HT-29 (cell line): ENCODE measurements around the gene ONECUT2. TPM values are rescaled to one million over a fixed set of nuclear protein-coding genes. Genes with fewer than 3 reads are reported as not detected.
"Not testable (repeated sequence)": the region's sequence is repeated elsewhere in the genome, so short reads cannot be mapped to it uniquely, and the experiment has no call there.

Source experiments
- DNase-seq: peaks from one replicate; pipeline ENCODE4 v3.0.0-alpha.2; 2015; ENCODE audit warnings: low spot score
- total RNA-seq: library from RNA; depleted of rRNA; stranded (reverse); fragments of >200 nt; shearing (Covaris generic); gene quantifications from 2 replicates; pipeline ENCODE4 v1.2.3, GENCODE V29; 2014; rRNA removed

Gene ONECUT2
- 6.6 and 8.6 TPM in 2 replicates for total RNA-seq

DNA sequence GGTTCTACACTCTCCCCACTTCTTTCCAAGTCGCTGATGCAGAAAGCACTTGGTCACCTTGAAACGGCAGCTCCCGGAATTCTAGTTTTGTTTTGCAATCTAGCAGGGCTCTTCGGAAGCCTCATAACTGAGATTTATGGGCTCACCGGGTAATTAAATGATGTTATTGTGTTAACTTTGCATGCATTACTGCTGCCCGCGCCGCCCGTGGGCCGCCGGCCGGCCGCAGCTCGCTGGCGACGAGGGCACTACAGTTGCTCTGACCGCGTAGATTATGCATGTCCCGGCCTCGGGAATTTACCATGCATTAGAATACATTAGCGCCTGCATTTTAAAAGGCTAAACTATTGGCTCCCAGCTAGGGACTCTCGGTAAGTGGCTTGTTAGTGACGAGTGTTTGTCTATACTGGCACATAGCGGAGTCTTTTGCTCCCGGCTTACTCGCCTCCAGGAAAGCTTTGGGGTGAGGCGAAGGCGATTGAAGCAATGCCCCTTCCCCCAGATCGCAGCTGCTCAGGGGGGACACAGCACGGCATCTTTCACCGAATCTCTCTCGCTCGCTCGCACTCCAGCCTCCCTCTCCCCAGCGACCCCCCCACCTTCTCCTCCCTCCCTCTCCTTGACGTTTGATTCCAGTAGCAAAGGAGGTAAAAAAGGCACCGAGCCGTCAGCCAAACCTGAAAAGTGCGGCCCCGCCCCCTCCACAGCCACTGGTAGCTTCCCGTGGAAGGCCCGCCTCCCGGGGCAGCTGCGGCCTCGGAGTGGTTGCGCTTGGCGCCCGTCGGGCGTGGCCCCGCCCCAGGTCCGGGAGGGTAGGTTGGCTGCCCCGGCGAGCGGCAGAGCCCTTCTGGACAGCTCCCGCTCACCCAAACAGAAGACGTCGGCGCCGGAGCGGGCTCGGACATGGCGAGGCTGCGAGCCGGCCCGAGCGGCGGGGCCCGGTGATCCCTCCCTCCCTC is at the start of gene ONECUT2:
Gene ONECUT2 (plus strand): TSS at position 839 of the 959 bp plus-strand sequence. CDS start 343 bp downstream, outside the sequence.
- DNase-seq: peak; percentile 92

DNA sequence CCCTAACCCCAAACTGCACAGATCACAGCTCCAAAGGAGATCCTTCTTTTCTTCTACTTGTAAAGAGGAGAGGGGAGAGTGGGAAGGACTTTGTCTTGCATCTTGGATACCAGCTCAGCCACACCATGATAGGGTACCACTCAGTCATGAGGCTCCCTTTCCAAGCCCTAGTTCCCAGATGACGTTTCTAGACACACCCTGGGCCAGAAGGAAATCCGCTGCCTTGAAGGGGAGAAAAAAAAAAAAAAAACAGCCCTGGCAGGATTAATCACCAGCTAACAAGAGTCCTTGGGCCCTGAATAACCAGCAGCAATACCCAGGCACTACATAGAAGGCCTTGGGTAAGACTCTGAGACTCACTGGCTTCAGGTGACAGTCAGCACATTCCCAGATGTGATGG is 45.9 kb upstream of the ONECUT2 start:
- DNase-seq: peak; percentile 1

DNA sequence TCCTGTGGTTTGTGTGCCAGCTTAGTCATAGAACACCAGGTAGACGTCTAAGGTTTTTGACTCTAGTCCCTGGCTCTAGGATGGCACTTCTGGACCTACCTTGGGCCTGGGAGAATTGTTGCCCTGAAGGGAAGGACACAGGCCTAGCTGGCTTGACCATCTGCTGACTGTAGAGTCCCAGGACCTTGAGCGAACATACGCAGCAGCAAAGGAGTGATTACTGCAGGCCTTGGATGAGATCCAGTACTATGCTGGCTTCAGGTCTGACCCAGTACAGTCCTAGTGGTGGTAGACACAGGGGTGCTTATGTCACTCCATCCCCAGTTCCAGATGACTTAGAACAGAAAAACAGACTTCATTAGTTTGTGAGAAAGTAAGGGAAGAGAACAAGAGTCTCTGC is 45.1 kb upstream of the ONECUT2 start:
- DNase-seq: no peak

DNA sequence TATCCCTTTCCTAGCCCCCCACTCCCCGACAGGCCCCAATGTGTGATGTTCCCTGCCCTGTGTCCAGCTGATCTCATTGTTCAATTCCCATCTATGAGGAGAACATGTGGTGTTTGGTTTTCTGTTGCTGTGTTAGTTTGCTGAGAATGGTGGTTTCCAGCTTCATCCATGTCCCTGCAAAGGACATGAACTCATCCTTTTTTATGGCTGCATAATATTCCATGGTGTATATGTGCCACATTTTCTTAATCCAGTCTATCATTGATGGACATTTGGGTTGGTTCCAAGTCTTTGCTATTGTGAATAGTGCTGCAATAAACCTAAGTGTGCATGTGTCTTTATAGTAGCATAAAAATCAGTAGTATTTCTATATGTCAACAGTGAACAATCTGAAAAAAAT is 40.4 kb upstream of the ONECUT2 start:
- not testable (repeated sequence) for DNase-seq

DNA sequence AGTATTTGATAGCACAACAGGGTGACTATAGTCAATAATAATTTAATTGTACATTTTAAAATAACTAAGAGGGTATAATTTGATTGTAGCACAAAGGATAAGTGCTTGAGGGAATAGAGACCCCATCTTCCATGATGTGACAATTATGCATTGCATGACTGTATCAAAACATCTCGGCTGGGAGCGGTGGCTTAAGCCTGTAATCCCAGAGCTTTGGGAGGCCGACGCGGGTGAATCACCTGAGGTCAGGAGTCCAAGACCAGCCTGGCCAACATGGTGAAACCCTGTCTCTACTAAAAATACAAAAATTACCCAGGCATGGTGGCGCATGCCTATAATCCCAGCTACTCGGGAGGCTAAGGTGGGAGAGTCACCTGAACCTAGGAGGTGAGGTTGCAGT is 38.3 kb upstream of the ONECUT2 start:
- DNase-seq: not testable (repeated sequence)

DNA sequence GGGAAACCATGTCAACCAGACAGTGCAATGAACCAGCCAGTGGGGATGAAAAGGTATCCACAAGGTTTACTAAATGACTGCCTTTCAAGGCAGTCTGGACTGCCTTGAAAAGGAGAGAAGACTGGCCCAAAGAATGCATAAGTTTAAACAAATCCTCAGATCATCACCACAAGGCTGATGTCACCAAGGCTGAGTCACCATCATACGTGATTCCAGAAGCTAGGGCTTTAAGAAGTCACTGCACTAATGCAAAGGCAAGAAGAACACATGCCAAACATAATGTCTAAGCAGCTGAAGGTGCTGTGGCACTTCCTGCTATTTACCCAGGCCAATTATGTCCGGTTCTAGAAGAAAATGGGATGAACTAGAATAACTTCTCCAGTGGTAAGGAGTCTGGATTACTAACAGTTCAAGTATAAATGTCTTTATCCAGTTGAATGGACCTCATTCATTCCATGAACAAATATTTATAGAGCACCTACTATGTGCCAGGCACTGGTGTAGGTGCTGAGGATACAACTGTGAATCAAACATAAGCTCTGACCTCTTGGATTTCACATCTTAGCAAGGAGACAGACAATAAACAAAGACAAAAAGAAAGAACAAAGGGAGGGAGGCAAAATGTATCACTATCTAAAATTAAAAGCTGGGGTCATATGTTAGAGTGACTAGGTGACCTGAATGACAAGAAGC is 37.6 kb upstream of the ONECUT2 start:
- peak; percentile 21 for DNase-seq

DNA sequence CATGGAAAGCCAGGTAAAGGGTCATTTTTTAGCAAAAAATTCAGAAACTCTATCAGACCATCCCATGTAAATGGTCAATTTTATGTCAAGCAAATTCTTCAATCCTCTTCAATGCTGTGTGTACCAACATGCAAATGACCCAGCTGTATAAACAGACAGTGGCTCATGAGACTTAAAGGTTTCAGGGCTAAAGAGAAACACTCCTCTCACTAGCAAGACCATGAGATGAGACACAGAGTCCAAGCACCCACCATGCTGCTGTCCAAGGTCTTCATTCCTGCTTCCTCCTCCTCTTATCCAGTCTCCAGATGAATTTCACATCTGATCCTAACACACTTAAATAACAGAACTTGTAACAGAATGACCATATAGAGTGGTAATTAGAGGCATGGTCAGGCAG is 30.8 kb upstream of the ONECUT2 start:
- DNase-seq: no peak

DNA sequence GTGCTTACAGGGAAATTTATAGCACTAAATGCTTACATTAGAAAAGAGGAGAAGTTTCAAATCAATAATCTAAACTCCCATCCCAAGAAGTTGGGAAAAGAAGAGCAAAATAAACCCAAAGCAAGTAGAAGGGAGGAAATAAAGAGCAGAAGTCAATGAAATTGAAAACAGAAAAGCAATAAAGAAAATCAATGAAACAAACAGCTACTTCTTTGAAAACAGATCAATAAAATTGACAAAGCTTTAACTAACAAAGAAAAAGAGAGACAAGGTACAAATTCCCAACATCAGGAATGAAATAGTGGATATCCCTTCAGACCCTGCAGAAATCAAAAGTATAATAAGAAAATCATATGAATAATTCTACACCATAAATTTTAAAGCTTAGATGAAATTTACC is 25.5 kb upstream of the ONECUT2 start:
- DNase-seq: no peak

DNA sequence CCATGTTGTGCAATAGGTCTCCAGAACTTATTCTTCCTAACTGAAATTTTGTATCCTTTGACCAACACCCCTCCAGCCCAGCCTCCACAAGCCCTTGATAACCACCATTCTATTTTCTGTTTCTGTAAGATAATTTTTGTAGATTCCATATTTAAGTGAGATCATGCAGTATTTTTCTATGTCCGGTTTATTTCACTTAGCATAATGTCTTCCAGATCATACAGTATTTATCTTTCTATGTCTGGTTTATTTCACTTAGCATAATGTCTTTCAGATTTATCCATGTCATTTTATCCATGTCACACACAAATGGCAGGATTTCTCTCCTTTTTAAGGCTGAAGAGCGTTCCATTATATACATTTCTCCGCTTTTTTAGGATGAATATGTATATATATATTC is 24.4 kb upstream of the ONECUT2 start:
- no peak for DNase-seq

DNA sequence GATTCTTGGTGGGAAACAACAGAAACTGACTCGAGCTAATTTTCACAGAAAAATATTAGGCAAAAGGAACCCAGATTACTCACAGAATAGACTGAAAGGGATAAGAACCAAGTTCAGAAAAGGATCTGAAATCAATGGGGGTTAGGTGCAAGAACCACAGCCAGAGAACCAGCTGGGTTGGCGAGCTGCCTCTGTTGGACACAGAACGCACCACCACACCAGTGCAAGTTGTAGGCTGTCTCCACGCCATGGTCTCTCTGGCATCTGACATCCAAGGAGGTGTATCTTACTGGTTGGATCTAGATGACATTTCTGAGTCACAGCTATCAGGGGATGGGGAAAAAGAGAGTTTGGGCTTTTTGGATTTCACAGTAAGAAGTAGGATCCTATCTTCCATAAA is 18.6 kb upstream of the ONECUT2 start:
- no peak for DNase-seq

DNA sequence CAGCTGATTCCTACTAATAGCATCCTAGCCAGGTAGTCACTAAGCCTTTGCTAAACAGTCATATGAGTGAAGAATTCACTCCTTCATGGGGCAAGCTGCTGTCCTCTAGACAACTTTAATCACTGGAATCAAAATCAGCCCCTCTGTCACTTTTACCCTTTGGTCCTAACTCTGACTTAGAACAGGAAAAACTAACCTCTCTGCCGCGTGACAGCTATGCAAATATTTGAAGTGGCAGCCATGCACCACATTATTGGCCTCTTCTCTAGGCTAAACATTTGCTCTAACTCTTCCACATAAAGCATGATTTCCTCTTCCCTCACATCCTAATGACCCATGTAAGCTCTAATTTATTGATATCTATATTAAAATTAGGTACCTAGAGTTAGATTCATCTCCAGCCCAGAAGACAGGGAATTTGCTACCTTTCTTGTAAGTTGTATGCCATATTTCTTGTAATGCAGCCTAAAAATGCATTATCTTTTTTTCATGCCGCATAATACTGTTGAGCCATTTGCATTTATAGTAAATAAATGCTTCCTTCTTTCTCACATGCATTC is 12.8 kb upstream of the ONECUT2 start:
- no peak for DNase-seq

DNA sequence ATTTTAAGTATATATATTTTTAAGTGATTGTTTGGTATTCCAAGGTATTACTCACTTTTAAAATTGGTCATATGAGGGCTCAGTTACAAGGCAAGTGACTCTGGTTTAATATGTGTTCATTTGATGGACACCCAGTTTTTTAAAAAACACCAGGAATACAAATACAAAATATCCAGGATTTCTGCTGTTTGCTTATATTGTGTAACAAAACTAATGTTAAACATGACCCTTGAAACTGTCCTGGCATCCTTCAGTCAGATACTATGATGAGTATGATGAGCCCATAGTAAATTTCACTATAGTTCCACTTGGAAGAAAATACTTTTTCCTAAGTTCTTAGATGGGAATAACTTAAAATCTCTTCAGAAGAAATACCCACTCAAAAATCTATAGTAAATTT is 11.4 kb upstream of the ONECUT2 start:
- no peak for DNase-seq

DNA sequence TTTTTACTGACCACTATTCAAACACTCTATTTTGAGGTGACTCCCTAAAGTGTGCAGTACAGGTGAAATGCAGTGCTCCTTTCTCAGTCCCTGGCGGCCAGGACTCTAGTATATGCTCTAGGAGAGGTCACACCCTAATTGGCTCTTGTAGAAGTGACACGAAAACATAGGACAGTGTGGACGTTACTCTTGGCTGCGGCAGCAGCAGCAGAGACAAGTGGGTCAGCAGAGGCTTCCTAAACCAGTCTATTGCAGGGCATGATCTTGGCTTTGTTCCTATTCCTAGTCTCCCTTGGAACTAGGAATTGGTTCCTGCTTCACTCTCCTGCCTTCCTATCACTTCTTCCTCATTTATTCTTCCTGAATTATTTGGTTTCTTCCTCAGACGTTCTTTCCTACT is 10.1 kb upstream of the ONECUT2 start:
- no peak for DNase-seq

DNA sequence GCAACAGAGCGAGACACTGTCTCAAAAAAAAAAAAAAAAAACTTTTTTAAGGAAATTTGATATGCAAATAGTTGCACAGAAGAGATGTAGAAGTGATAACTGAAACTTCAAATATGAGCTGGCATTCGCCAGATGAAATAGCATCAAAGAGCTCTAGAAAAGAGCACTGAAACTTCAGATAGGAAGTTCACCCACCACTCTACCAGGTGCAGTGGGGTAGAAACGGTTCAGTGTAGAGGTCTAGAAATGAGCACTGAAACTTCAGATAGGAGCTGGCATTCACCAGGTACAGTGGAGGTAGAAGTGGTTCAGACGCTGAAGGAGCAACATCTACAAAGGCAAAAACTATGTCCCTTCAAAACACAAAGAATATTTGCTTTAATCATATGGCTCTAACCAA is 9.0 kb upstream of the ONECUT2 start:
- DNase-seq: no peak

DNA sequence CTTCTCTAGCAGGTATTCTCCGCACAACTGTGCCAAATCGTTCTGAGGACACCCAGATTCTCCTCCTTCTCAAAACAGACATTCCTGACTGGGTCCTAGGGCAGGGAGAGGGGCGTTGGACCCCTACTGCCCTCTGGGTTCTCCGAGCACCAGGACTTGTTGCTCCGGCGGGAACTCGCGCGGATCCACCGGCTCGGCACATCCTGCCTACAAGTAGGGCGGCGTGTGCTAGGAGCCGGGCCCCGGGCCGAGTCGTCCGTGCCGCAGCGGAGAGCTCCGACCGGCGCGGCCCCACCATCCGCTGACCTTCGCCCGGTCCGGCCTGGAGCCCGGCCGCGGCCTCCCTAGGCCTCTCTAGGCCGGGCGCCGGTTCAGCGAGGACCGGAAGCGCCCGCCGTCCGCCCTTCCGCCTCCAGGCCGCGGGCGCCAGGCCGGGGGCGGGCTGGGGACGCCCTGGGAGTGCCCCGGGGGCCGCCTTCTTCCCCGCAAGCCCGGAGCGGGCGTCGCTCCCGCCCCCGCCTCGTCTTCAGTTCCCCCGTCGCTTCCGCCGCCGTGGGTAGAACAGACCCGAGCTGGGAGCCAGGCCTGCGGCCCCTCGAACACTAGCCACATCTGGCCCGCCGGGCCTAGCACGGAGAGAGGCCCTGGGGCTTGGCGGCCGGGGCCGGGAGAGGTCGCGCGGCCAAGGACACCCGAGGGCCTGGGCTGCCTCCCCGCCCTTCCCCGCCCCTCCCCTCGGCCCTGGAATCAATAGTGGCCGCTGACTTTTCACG is 7.6 kb upstream of the ONECUT2 start:
- DNase-seq: no peak

DNA sequence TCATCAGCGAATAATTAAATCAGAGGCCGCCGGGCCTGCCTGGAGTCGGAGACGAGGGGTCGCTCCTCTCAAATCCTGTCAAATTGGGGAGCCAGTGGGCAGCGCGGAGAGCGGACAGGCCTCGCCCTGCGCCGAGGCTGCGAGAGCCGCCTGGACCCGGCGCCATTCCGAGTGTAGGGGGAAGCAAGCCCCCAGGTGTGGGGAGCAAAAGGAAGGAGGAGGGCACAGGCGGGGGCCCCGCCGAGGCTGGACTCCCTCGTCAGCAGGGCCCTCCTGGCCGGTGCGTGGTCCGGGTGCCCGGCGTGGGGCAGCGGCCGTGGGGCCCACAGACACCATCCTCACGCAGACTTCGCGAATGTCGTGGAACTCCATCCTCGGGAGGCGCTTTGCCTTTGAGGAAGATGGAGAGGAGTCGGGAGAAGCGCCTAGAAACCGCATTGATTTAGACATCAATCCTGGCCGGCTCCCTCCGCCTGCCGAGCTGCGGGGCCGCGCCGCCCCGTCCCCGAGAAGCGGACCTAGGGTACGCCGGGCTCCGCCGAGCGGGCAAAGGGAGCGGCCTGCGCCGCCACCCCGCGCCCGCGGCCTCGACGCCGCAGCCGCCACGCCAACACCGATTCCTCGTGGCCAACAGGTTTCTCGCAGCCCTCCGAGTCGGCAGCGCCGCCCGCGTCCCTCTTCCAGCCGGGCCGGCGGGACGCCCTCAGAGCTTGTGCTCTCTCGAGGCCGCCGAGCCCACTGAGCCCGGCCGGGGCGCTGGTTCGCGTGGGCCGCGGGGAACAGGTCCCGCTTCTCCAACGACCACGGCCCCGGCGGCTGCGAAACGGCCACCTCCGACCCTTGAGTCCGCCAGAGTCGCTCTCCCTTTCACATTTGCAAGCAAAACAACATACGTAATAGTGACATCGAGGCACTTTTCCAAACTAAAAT is 6.7 kb upstream of the ONECUT2 start:
- no peak for DNase-seq

DNA sequence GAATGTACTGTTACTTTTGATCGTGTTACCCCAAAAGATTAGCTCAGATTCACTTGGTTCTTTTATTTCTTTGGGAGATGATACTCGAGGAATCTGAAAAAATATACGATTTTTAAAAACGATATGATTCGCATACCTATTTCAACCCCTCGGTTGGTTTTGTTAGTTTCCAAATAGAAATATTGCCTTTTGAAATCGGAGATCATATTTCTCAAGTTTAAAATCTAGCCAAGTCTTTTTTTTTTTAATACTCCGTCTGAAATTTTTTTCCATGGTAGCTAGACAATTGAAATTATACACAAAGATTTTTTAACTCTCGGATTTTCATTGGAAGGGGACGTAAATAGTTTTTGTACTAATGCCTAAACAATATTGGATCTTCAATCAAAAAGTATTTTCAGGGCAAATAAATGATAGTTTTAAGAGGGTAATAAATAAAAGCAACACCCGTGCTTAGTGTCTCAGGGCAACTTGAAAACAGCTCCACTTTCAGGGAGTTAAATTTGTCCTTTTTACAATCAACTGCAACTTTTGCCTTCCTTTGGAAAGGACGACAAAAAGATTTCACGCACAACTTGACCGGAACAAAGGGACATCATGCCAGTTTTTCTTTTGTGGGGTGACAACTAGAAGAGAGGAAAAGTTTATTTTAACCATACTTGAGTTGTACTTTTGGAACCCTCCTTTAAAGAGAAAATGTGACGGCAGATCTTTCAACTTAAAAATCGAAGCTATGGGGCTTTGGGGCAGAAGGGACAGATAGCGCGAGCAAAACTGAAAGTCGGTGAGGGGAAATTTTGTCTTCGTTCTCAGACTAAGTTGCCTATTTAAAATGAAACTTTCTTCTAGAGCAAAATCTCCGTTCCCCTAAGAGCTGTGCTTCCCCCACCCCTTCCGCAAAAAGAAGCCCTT is 5.8 kb upstream of the ONECUT2 start:
- no peak for DNase-seq

DNA sequence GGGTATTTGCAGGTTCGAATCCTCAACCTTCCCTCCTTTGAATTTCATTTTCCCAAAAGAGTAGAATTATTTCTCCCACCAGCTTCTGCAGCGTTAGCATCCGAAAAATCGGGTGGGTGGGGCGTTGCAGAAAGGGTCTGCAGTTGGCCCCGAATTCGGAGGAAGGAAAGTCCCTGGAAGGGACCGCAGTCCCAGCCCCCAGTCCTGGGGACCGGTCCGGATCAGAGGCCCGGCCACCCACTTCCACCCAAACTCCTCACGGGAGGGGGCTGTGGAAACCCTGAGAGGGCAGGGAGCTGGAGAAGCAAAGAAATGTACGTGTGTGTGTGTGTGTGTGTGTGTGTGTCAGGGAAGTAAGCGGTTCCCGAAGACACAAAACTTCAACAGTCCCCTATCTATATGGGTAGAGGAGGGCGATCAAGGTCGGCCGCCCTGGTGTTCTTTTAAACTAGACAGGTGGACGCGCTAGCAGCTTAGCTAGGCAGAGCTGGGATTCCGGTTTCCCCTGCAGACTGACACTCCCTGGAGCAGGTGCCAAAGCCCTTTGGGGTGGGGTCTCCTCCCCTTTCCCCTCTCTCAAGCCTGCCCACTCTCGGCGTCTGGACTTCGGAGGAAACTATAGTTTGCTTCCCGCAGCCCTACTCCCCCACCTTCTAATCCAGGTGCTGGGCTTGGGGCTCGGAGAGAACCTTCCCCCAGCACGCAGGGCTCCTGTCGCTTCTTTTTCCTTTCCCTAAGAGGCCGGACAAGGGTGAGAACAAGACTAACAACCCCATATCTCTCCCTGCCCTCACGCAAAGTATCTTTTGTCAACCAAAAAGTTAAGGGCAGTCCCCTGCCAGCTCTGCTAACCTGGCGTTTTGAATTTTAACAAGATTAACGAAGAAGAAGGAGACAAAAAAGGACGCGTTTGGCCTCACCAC is 4.8 kb upstream of the ONECUT2 start:
- no peak for DNase-seq
